GM21367 (cell line): ENCODE results near the gene R3HCC1L.
"Not testable (repeated sequence)": the region's sequence is repeated elsewhere in the genome, so short reads cannot be mapped to it uniquely, and the experiment has no call there.

Experiments
- ATAC-seq: cut with Tn5 transposase; IDR thresholded peaks from one replicate; pipeline ENCODE4 v1.9.1; 2021; ENCODE audit not compliant: unreplicated experiment

The R3HCC1L gene

GRCh38 chr10:98170249-98171117 is 36.0 kb downstream of the R3HCC1L start:
- no peak for ATAC-seq

- ATAC-seq, result no peak
Observed at GRCh38 chr10:98172073-98172472, 37.6 kb downstream of the R3HCC1L start.

- no peak for ATAC-seq
Observed at GRCh38 chr10:98172495-98172894, 38.0 kb downstream of the R3HCC1L start.

GRCh38 chr10:98173260-98173659 is 38.8 kb downstream of the R3HCC1L start:
- no peak for ATAC-seq

- ATAC-seq, result not testable (repeated sequence)
Observed at GRCh38 chr10:98182351-98182915, 48.0 kb downstream of the R3HCC1L start.

GRCh38 chr10:98186681-98187080 is 52.2 kb downstream of the R3HCC1L start:
- ATAC-seq, result no peak

- not testable (repeated sequence) for ATAC-seq
Observed at GRCh38 chr10:98190773-98191172, 56.3 kb downstream of the R3HCC1L start.

GRCh38 chr10:98193037-98193436 is 58.6 kb downstream of the R3HCC1L start:
- no peak for ATAC-seq

- ATAC-seq, result no peak
Observed at GRCh38 chr10:98194633-98195032, 60.2 kb downstream of the R3HCC1L start.

- no peak for ATAC-seq
Observed at GRCh38 chr10:98195120-98195519, 60.7 kb downstream of the R3HCC1L start.

GRCh38 chr10:98196985-98197384 is 62.5 kb downstream of the R3HCC1L start:
- ATAC-seq, result no peak

- ATAC-seq, result no peak
Observed at GRCh38 chr10:98201760-98202159, 67.3 kb downstream of the R3HCC1L start.

GRCh38 chr10:98202378-98202777 is 67.9 kb downstream of the R3HCC1L start:
- no peak for ATAC-seq

- no peak for ATAC-seq
Observed at GRCh38 chr10:98205351-98205750, 70.9 kb downstream of the R3HCC1L start.

- no peak for ATAC-seq
Observed at GRCh38 chr10:98208925-98209324, 74.5 kb downstream of the R3HCC1L start.

GRCh38 chr10:98209441-98209840 is 75.0 kb downstream of the R3HCC1L start:
- no peak for ATAC-seq

GRCh38 chr10:98212196-98212595 is 77.7 kb downstream of the R3HCC1L start:
- no peak for ATAC-seq

GRCh38 chr10:98213740-98214139 is 79.3 kb downstream of the R3HCC1L start:
- ATAC-seq, result no peak

- no peak for ATAC-seq
Observed at GRCh38 chr10:98215373-98215772, 80.9 kb downstream of the R3HCC1L start.

- no peak for ATAC-seq
Observed at GRCh38 chr10:98217801-98218200, 83.3 kb downstream of the R3HCC1L start.

GRCh38 chr10:98223874-98224273 is 89.4 kb downstream of the R3HCC1L start:
- ATAC-seq, result no peak

GRCh38 chr10:98224509-98224908 is 90.1 kb downstream of the R3HCC1L start:
- no peak for ATAC-seq
